Measurements from ENCODE around the gene SIX1.

The SIX1 gene

GRCh38 chr14:60657456-60658210 is 8.4 kb upstream of the SIX1 start:
- no peaks in the 10 kb centered on the region for H3K9me3 ChIP-seq (ENCODE audit: insufficient read depth, low read length)
- H4K20me1 ChIP-seq (ENCODE audit: low read depth, low read length), result no peaks in the 10 kb centered on the region
- H3F3A ChIP-seq (ENCODE audit: insufficient read depth), result no peaks in the 10 kb centered on the region
- H3K9ac ChIP-seq (ENCODE audit: low read length), result peak overlapping the region; percentile 67
- H3K4me3 ChIP-seq (ENCODE audit: insufficient read depth, low read length, poor library complexity, severe bottlenecking), result peak overlapping the region; percentile 74
- no peaks in the 10 kb centered on the region for H3K36me3 ChIP-seq (ENCODE audit: low read length)
- TF ChIP-seq CTCF (IDR thresholded peaks at IDR 0.05; ENCODE audit: insufficient read depth, low read length, poor library complexity, severe bottlenecking), result no peak
- no peak for TF ChIP-seq EZH2phosphoT487 (conservative IDR thresholded peaks at IDR 0.05; ENCODE audit: low read length)
- H2AFZ ChIP-seq (ENCODE audit: low read depth, low read length, severe bottlenecking), result peak overlapping the region; percentile 99
- H3K27ac ChIP-seq (ENCODE audit: low read depth, low read length), result no peak overlapping the region
- H3K79me2 ChIP-seq (ENCODE audit: insufficient read depth, low read length), result no peaks in the 10 kb centered on the region
- no peaks in the 10 kb centered on the region for H3K9me2 ChIP-seq (replicated peaks; ENCODE audit: insufficient read depth, low read length)
- H3K4me2 ChIP-seq (ENCODE audit: low read depth, low read length, poor library complexity, severe bottlenecking), result peak overlapping the region; percentile 91
- H3K27me3 ChIP-seq (ENCODE audit: low read length), result no peaks in the 10 kb centered on the region

- no peaks in the 10 kb centered on the region for H4K20me1 ChIP-seq (ENCODE audit: low read depth, low read length)
- no peaks in the 10 kb centered on the region for H3F3A ChIP-seq (ENCODE audit: insufficient read depth)
- H3K4me2 ChIP-seq (ENCODE audit: low read depth, low read length, poor library complexity, severe bottlenecking), result peak overlapping the region; percentile 91
- no peaks in the 10 kb centered on the region for H3K79me2 ChIP-seq (ENCODE audit: insufficient read depth, low read length)
- H3K36me3 ChIP-seq (ENCODE audit: low read length), result no peaks in the 10 kb centered on the region
- H3K27ac ChIP-seq (ENCODE audit: low read depth, low read length), result 0 out of 2 replicates have a peak overlapping the region, but pooled peaks have one; percentile 12
- H3K9me2 ChIP-seq (replicated peaks; ENCODE audit: insufficient read depth, low read length), result no peaks in the 10 kb centered on the region
- H3K9me3 ChIP-seq (ENCODE audit: insufficient read depth, low read length), result no peaks in the 10 kb centered on the region
- peak overlapping the region; percentile 99 for H2AFZ ChIP-seq (ENCODE audit: low read depth, low read length, severe bottlenecking)
- no peaks in the 10 kb centered on the region for H3K27me3 ChIP-seq (ENCODE audit: low read length)
- H3K9ac ChIP-seq (ENCODE audit: low read length), result peak overlapping the region; percentile 67
- no peak for TF ChIP-seq EZH2phosphoT487 (conservative IDR thresholded peaks at IDR 0.05; ENCODE audit: low read length)
- peak; percentile 72 for TF ChIP-seq CTCF (IDR thresholded peaks at IDR 0.05; ENCODE audit: insufficient read depth, low read length, poor library complexity, severe bottlenecking)
- H3K4me3 ChIP-seq (ENCODE audit: insufficient read depth, low read length, poor library complexity, severe bottlenecking), result peak overlapping the region; percentile 74
These were observed 7.6 kb upstream of the SIX1 start for GRCh38 chr14:60656686-60657455.

- no peaks in the 10 kb centered on the region for H3K27me3 ChIP-seq (ENCODE audit: low read length)
- H3K4me3 ChIP-seq (ENCODE audit: insufficient read depth, low read length, poor library complexity, severe bottlenecking), result peak overlapping the region; percentile 74
These were observed 6.8 kb upstream of the SIX1 start for GRCh38 chr14:60655898-60656685.

More at GRCh38 chr14:60655898-60656685, 6.8 kb upstream of the SIX1 start:
- no peak for TF ChIP-seq EZH2phosphoT487 (conservative IDR thresholded peaks at IDR 0.05; ENCODE audit: low read length)
- TF ChIP-seq CTCF (IDR thresholded peaks at IDR 0.05; ENCODE audit: insufficient read depth, low read length, poor library complexity, severe bottlenecking), result no peak
- Histone ChIP-seq H3K27ac (ENCODE audit: low read depth, low read length) (no peak overlapping the region), H2AFZ (ENCODE audit: low read depth, low read length, severe bottlenecking) (peak overlapping the region; percentile 99), H3K36me3 (ENCODE audit: low read length) (no peaks in the 10 kb centered on the region), H3K9me2 (replicated peaks; ENCODE audit: insufficient read depth, low read length) (no peaks in the 10 kb centered on the region), H3K9me3 (ENCODE audit: insufficient read depth, low read length) (no peaks in the 10 kb centered on the region), H4K20me1 (ENCODE audit: low read depth, low read length) (no peaks in the 10 kb centered on the region), H3K79me2 (ENCODE audit: insufficient read depth, low read length) (no peaks in the 10 kb centered on the region), H3K9ac (ENCODE audit: low read length) (peak overlapping the region; percentile 67; the same call in 1 of the 2 replicates), H3F3A (ENCODE audit: insufficient read depth) (no peaks in the 10 kb centered on the region), H3K4me2 (ENCODE audit: low read depth, low read length, poor library complexity, severe bottlenecking) (peak overlapping the region; percentile 91)

All from SU-DHL-6 (cell line).